ENCODE data around the gene NANP. TPM values are rescaled to one million over a fixed set of nuclear protein-coding genes. Genes with fewer than 3 reads are reported as not detected.

The NANP gene

DNA sequence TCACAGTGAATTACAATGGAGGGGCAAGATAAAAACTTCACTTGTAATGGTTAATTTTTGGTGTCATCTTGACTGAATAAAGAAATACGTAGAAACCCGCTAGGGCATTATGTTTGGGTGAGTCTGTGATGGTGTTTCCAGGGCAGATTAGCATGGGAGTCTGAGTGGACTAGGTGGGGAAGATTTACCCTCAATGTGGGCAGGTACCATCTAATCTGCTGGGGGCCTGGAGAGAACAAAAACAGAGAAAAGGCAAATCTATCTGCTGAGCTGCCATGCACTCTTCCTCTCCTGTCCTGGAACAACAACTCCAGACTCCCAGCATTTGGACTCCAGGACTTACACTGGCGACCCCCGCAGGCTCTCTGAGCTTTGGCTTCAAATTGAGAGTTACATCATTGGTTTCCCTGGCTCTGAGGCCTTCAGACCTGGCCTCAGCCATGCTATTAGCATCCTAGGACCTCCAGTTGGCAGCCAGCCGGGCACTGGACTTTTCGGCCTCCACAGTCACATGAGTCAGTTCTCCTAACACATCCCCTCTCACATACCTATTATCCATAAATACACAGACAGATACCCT is 58.1 kb downstream of the NANP start:
- no peak overlapping the region for H4K8ac ChIP-seq (ENCODE audit: low read depth, low read length)
- H3K23ac ChIP-seq (ENCODE audit: low read depth, low read length, poor library complexity): no peak overlapping the region
- H3K27me3 ChIP-seq (ENCODE audit: control insufficient read depth in 3 of 3, insufficient read depth in 3 of 3, low read depth in 1 of 3, low read length in 3 of 3): no peaks in the 10 kb centered on the region
- H3K4ac ChIP-seq (ENCODE audit: low read length): no peak overlapping the region
- H3K9me3 ChIP-seq (replicated peaks in 1 of 2; ENCODE audit: control insufficient read depth in 2 of 2, insufficient read depth in 1 of 2, low read depth in 1 of 2, low read length in 2 of 2): peaks cover 2 to 21% of the 10 kb centered on the region in 2 donors
- WGBS, 2 donors (ENCODE audit: extremely low coverage in 2 of 2, insufficient read length in 2 of 2, insufficient replicate concordance in 1 of 2): no CpG with 5 or more reads among the region's 6 CpGs
- no peak overlapping the region for H3K27ac ChIP-seq (replicated peaks; ENCODE audit: low read length)
- no peak overlapping the region for H2AK5ac ChIP-seq (ENCODE audit: low read depth, low read length)
- H3K79me1 ChIP-seq (ENCODE audit: low read depth, low read length): peaks cover 6% of the 10 kb centered on the region
- no peak overlapping the region for H3K18ac ChIP-seq (ENCODE audit: low read length)
- H3K4me1 ChIP-seq (ENCODE audit: control insufficient read depth in 2 of 2, insufficient read depth in 1 of 2, low read depth in 1 of 2, low read length in 2 of 2): no peaks in the 10 kb centered on the region
- no peak overlapping the region for H4K91ac ChIP-seq (ENCODE audit: low read depth, low read length, poor library complexity)
- H2BK5ac ChIP-seq (ENCODE audit: low read length): no peak overlapping the region
- no peak overlapping the region for H3K4me2 ChIP-seq (ENCODE audit: insufficient read depth, low read length, poor library complexity, severe bottlenecking)
- peaks cover 0 to 25% of the 10 kb centered on the region in 2 donors for H3K36me3 ChIP-seq (replicated peaks in 1 of 2; ENCODE audit: control insufficient read depth in 2 of 2, insufficient read depth in 2 of 2, low read length in 2 of 2)
- no peak overlapping the region for H3K14ac ChIP-seq (ENCODE audit: low read length)
- no peak for DNase-seq (ENCODE audit: low spot score)
- H3K4me3 ChIP-seq (ENCODE audit: low read length in 2 of 2): no peak overlapping the region
- no peak overlapping the region for H3K9ac ChIP-seq (ENCODE audit: low read depth, low read length, poor library complexity)
- H2BK120ac ChIP-seq (ENCODE audit: low read depth, low read length): no peak overlapping the region
- no peak overlapping the region for H2BK15ac ChIP-seq (ENCODE audit: low read length)
- H2AFZ ChIP-seq (ENCODE audit: low read length): no peak overlapping the region
- H2BK12ac ChIP-seq (ENCODE audit: low read length): no peak overlapping the region

DNA sequence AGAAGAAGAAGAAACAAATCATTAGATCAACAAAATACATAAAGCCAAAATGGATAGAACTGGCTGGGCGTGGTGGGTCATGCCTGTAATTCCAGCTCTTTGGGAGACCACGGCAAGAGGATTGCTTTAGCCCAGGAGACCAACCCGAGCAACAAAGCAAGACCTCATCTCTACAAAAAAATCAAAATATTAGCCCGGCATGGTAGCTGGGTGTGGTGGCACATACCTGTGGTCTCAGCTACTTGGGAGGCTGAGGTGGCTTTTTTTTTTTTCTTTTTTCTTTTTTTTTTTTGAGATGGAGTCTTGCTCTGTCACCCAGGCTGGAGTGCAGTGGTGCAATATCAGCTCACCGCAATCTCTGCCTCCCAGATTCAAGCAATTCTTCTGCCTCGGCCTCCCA is 59.9 kb downstream of the NANP start:
- H2AFZ ChIP-seq (ENCODE audit: low read length): no peak overlapping the region

DNA sequence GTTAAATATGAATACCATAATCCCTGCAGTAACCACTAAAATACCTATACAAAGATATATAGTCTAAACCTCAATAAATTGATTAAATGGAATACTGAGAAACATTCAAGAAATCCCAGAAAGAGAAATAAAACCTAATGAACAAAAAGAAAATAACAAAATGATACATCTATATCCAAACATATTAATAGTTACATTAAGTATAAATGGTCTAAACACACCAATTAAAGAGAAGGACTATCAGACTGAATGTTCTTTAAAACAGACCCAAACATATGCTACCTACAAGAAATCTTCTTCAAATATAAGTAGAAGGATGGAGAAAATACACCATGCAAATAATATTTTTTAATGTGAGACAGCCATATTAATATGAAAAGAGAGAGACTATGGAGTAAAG is 60.5 kb downstream of the NANP start:
- H3K27ac ChIP-seq (replicated peaks; ENCODE audit: low read length): no peak overlapping the region
- no peak overlapping the region for H3K14ac ChIP-seq (ENCODE audit: low read length)
- H3K27me3 ChIP-seq (ENCODE audit: control insufficient read depth in 3 of 3, insufficient read depth in 3 of 3, low read depth in 1 of 3, low read length in 3 of 3): no peaks in the 10 kb centered on the region
- H3K4me1 ChIP-seq (ENCODE audit: control insufficient read depth in 2 of 2, insufficient read depth in 1 of 2, low read depth in 1 of 2, low read length in 2 of 2): no peaks in the 10 kb centered on the region
- H2BK5ac ChIP-seq (ENCODE audit: low read length): no peak overlapping the region
- H2BK12ac ChIP-seq (ENCODE audit: low read length): no peak overlapping the region
- H2BK15ac ChIP-seq (ENCODE audit: low read length): no peak overlapping the region
- H2AK5ac ChIP-seq (ENCODE audit: low read depth, low read length): no peak overlapping the region
- peaks cover 3% of the 10 kb centered on the region for H3K79me1 ChIP-seq (ENCODE audit: low read depth, low read length)
- no peak overlapping the region for H2AFZ ChIP-seq (ENCODE audit: low read length)
- no peak overlapping the region for H4K8ac ChIP-seq (ENCODE audit: low read depth, low read length)
- DNase-seq (ENCODE audit: low spot score): no peak
- no peak overlapping the region for H4K91ac ChIP-seq (ENCODE audit: low read depth, low read length, poor library complexity)
- peaks cover 2 to 22% of the 10 kb centered on the region in 2 donors for H3K9me3 ChIP-seq (replicated peaks in 1 of 2; ENCODE audit: control insufficient read depth in 2 of 2, insufficient read depth in 1 of 2, low read depth in 1 of 2, low read length in 2 of 2)
- H3K36me3 ChIP-seq (replicated peaks in 1 of 2; ENCODE audit: control insufficient read depth in 2 of 2, insufficient read depth in 2 of 2, low read length in 2 of 2): peaks cover 2 to 27% of the 10 kb centered on the region in 2 donors
- no peak overlapping the region for H3K4me2 ChIP-seq (ENCODE audit: insufficient read depth, low read length, poor library complexity, severe bottlenecking)
- no peak overlapping the region for H3K4me3 ChIP-seq (ENCODE audit: low read length in 2 of 2)
- H3K18ac ChIP-seq (ENCODE audit: low read length): no peak overlapping the region
- H2BK120ac ChIP-seq (ENCODE audit: low read depth, low read length): no peak overlapping the region
- H3K4ac ChIP-seq (ENCODE audit: low read length): no peak overlapping the region
- H3K9ac ChIP-seq (ENCODE audit: low read depth, low read length, poor library complexity): no peak overlapping the region
- H3K23ac ChIP-seq (ENCODE audit: low read depth, low read length, poor library complexity): no peak overlapping the region

More for the DNA sequence above, 59.9 kb downstream of the NANP start:
- no peak overlapping the region for H2AK5ac ChIP-seq (ENCODE audit: low read depth, low read length)
- H3K4me1 ChIP-seq (ENCODE audit: control insufficient read depth in 2 of 2, insufficient read depth in 1 of 2, low read depth in 1 of 2, low read length in 2 of 2): no peaks in the 10 kb centered on the region
- no peak overlapping the region for H3K9ac ChIP-seq (ENCODE audit: low read depth, low read length, poor library complexity)
- DNase-seq (ENCODE audit: low spot score): no peak
- no peak overlapping the region for H2BK12ac ChIP-seq (ENCODE audit: low read length)
- H3K14ac ChIP-seq (ENCODE audit: low read length): no peak overlapping the region
- H3K23ac ChIP-seq (ENCODE audit: low read depth, low read length, poor library complexity): no peak overlapping the region
- H2BK15ac ChIP-seq (ENCODE audit: low read length): no peak overlapping the region
- no peak overlapping the region for H4K8ac ChIP-seq (ENCODE audit: low read depth, low read length)
- H3K36me3 ChIP-seq (replicated peaks in 1 of 2; ENCODE audit: control insufficient read depth in 2 of 2, insufficient read depth in 2 of 2, low read length in 2 of 2): peaks cover 2 to 27% of the 10 kb centered on the region in 2 donors
- H3K79me1 ChIP-seq (ENCODE audit: low read depth, low read length): peaks cover 3% of the 10 kb centered on the region
- H2BK120ac ChIP-seq (ENCODE audit: low read depth, low read length): no peak overlapping the region
- no CpG with 5 or more reads among the region's 6 CpGs for WGBS, 2 donors (ENCODE audit: extremely low coverage in 2 of 2, insufficient read length in 2 of 2, insufficient replicate concordance in 1 of 2)
- H3K4me3 ChIP-seq (ENCODE audit: low read length in 2 of 2): no peak overlapping the region
- H4K91ac ChIP-seq (ENCODE audit: low read depth, low read length, poor library complexity): no peak overlapping the region
- H3K9me3 ChIP-seq (replicated peaks in 1 of 2; ENCODE audit: control insufficient read depth in 2 of 2, insufficient read depth in 1 of 2, low read depth in 1 of 2, low read length in 2 of 2): peaks cover 2 to 26% of the 10 kb centered on the region in 2 donors
- H3K27ac ChIP-seq (replicated peaks; ENCODE audit: low read length): no peak overlapping the region
- no peaks in the 10 kb centered on the region for H3K27me3 ChIP-seq (ENCODE audit: control insufficient read depth in 3 of 3, insufficient read depth in 3 of 3, low read depth in 1 of 3, low read length in 3 of 3)
- H3K4ac ChIP-seq (ENCODE audit: low read length): no peak overlapping the region
- no peak overlapping the region for H2BK5ac ChIP-seq (ENCODE audit: low read length)
- H3K18ac ChIP-seq (ENCODE audit: low read length): no peak overlapping the region
- H3K4me2 ChIP-seq (ENCODE audit: insufficient read depth, low read length, poor library complexity, severe bottlenecking): no peak overlapping the region

Small RNA genes within 50 kb of the gene (small RNA-seq; reads per million reads assigned to genes)
- not detected for gene RN7SL594P (ENCODE audit: insufficient read depth)
- gene RNU6ATAC17P (ENCODE audit: insufficient read depth): not detected
